Activated naive CD4-positive, alpha-beta T cell treated with anti-CD3 and anti-CD28 coated beads, Interleukin-2, amount 50 U/mL, for 72 hours (primary cell): ENCODE data around the gene TIMP1. TPM values are rescaled to one million over a fixed set of nuclear protein-coding genes. Genes with fewer than 3 reads are reported as not detected.

Experiments
- ATAC-seq, 2 donors: fragments of 150-1000 bp; cut with Tn5 transposase; 2 replicates each; pipeline ENCODE4 v1.10.0; 2021; ENCODE audit warnings: mild to moderate bottlenecking in 2 of 2, moderate library complexity in 2 of 2
- DNase-seq, 2 donors: peaks; one replicate each; pipeline ENCODE4 v3.0.0; 2021 to 2022; ENCODE audit warnings: low spot score in 2 of 2
- H3K27ac Mint-ChIP-seq, 2 donors: one replicate each; pipeline ENCODE4 v1.8.0; 2022; ENCODE audit warnings: mild to moderate bottlenecking in 2 of 2, mixed read lengths in 2 of 2
- H3K36me3 Mint-ChIP-seq, 2 donors: one replicate each; pipeline ENCODE4 v1.8.0; 2022; ENCODE audit warnings: mixed read lengths in 2 of 2
- H3K9me3 Mint-ChIP-seq, 2 donors: one replicate each; pipeline ENCODE4 v1.8.0; 2022; ENCODE audit warnings: mixed read lengths in 2 of 2
- total RNA-seq, 2 donors: library from RNA; stranded (reverse); gene quantifications; one replicate each; pipeline ENCODE4 v1.2.3, GENCODE V29; 2022

Gene TIMP1
- total RNA-seq, 2 donors from 2014 or later, result 26.1 to 32.7 TPM

DNA sequence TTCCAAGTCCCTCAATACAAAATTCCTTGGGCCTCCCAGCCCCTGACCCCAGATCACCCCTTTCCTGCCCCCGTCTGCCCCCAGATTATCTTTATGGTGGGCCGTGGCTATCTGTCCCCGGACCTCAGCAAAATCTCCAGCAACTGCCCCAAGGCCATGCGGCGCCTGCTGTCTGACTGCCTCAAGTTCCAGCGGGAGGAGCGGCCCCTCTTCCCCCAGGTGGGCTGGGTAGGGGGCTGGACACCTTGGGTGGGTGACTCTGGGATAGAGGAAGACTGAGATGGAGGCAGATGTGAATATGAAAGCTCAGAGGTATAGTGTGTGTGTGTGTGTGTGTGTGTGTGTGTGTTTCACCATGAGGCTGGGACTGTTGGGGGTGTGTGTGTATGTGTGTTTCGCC is 11.4 kb upstream of the TIMP1 start:
- peaks cover 7 to 22% of the 10 kb centered on the region in 2 donors for H3K36me3 Mint-ChIP-seq
- no peak for ATAC-seq

DNA sequence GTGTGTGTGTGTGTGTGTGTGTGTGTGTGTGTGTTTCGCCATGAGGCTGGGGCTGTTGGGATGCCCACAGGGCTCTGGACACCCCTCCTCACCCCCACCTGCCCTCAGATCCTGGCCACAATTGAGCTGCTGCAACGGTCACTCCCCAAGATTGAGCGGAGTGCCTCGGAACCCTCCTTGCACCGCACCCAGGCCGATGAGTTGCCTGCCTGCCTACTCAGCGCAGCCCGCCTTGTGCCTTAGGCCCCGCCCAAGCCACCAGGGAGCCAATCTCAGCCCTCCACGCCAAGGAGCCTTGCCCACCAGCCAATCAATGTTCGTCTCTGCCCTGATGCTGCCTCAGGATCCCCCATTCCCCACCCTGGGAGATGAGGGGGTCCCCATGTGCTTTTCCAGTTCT is 11.0 kb upstream of the TIMP1 start:
- DNase-seq (no peak), ATAC-seq (no peak)
- Mint-ChIP-seq H3K9me3 (no peaks in the 10 kb centered on the region), H3K36me3 (peaks cover 7 to 22% of the 10 kb centered on the region in 2 donors), H3K27ac (no peak overlapping the region)

More for the DNA sequence above, 11.4 kb upstream of the TIMP1 start:
- no peak overlapping the region for H3K27ac Mint-ChIP-seq
- DNase-seq, result no peak
- no peaks in the 10 kb centered on the region for H3K9me3 Mint-ChIP-seq

DNA sequence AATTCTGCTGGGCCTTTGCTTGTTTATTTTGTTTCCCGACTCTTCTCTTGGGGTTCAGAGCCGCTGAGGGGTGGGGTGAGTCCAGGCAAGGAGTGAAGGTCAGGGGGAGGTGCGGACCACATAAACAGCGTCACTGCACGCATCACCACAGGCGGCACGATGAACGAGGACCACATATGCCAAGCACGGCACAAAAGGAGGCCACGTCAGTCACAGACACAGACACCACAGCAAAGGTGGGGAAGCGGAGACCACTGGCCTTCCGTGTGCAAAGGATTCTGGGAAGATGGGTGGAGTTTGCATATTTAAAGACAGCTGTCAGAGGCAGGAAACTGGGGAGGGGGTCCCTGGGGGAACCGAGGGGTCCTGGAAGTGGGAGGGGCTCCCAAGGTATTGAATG is 10.3 kb upstream of the TIMP1 start:
- no peaks in the 10 kb centered on the region for H3K9me3 Mint-ChIP-seq
- no peak for ATAC-seq
- no peak for DNase-seq
- H3K27ac Mint-ChIP-seq, result peak overlapping the region in 1 of 2 donors; percentile 65
- peaks cover 7 to 22% of the 10 kb centered on the region in 2 donors for H3K36me3 Mint-ChIP-seq

DNA sequence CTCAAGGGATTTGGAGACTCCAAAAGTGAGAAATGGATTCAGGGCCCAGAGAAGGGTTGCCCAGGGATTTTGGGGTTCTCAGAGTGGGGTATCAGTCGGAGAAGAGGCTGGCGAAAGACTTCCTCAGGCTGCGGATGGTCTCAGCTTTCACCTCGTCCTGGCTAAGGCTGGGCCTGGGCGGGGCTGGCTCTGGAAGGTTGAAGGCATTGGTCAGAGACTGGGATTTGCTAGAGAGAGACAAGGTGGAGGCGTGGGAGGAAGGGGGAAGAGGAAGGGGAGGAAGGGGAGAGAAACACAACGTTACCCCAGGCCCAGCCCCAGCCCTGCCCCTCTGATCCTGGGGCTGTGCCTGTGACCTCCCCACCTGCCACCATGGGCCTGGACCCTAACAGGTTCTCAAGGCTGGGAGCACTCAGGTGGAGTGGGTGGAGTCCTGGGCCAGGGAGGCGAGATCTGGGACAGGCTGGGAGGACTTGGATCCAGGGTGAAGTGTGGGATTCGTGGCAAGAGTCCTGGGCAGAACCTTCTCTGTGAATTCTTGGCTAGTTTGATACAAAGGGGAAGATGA is 9.4 kb upstream of the TIMP1 start:
- H3K36me3 Mint-ChIP-seq, result peaks cover 7 to 22% of the 10 kb centered on the region in 2 donors
- no peak for ATAC-seq

DNA sequence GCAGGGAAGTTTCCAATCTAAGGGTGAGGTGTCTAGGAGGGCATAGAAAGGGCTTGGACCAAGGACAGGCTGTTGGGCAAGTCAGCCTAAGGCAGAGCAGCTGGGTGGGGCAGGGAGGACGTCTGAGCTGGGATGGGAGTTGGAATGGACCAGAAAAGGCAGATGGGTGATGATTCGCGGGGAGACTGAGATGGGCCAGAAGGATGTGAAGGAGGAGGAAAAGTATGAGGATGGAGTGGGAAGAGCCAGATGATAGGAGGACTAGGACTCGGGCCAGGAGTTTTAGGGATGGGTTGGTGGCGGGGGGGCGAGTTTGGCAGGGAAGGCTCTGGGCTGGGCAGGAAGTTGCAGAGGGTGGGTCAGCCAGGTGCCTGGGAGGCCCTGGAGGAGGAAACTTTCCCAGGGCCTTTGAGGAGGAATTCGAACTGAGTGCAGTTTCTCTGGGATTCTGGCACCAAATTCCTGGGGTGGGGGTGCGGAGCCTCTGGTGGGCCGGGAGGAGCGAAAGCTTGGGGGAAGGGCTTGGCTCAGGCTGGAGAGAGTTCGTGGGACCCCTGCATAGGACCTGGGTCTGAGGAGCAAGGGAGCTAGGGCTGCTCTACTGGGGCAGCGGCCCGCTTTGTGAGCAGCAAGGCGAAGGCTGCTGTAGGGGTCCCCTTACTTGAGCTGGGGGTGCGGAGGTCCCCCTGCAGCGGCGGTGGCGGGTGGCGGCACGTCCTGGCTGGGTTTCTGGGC is 8.7 kb upstream of the TIMP1 start:
- ATAC-seq, result peak in 1 of 2 donors; percentile 21
- Mint-ChIP-seq H3K9me3 (no peaks in the 10 kb centered on the region), H3K36me3 (peaks cover 7 to 22% of the 10 kb centered on the region in 2 donors), H3K27ac (peak overlapping the region in 1 of 2 donors; percentile 25)
- DNase-seq, result no peak

More for the DNA sequence above, 9.4 kb upstream of the TIMP1 start:
- Mint-ChIP-seq H3K9me3 (no peaks in the 10 kb centered on the region), H3K27ac (peak overlapping the region in 1 of 2 donors; percentile 25)
- DNase-seq, result no peak

DNA sequence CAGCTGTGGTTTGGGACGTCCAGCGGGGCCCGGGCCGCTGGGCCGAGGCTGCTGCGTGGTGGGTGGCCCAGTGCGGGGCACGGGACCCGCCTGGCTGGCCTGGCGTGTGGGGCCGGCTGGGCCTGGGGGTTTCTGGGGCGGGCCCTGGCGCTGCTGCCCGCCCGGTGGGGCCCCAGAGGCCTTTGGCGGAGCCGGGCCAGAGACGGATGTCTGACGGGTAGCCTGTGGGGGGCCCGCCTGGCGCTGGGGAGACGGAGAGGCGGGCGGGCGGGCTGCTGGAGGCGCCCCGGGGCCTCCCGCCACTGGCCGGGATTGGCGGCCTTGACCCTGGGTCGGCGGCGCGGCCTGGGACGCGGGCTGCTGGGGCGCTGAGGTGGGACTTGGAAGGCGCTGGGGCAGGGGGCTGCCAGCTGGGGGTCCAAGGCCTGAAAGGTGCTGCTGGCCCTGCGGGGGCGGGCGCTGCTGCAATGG is 8.1 kb upstream of the TIMP1 start:
- ATAC-seq (no peak), DNase-seq (no peak)
- peaks cover 7 to 22% of the 10 kb centered on the region in 2 donors for H3K36me3 Mint-ChIP-seq
- H3K27ac Mint-ChIP-seq, result no peak overlapping the region
- H3K9me3 Mint-ChIP-seq, result no peaks in the 10 kb centered on the region

DNA sequence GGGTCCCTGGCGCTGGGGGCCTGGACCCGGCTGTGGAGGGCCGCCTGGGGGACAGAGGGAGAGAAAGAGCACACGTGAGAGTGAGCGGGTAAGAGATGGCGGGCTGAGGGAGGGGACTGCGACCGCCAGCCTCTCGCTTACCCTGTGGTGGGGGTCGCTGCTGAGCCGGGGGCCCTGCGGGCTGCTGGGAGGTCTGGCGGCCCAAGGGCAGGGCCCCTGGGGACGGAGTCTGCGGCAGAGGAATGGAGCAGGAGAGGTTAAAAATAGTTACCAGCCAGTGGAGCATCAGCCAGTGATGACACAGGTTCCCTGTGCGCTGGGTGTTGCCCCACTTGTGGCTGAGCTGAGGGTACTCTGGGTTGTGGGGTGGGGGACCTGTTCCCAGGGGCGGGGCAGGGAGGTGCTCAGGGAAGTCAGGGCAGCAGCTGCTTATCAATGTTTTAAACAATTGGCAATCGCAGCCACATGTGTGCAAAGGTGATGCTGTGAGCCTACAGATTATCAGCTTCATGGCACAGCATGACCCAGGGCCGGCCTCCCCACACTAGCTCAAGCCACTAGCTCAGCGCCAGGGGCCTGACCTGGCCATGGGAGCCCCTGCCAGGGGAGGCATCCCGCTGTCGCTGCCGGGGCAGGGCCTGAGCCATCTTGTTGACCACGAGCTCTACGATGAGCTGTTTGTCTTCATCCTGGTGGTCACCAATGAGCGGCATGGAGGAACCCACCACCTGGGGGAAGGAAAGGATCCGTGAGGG is 7.5 kb upstream of the TIMP1 start:
- ATAC-seq (no peak), DNase-seq (no peak)
- no peaks in the 10 kb centered on the region for H3K9me3 Mint-ChIP-seq
- H3K27ac Mint-ChIP-seq, result no peak overlapping the region
- peaks cover 7 to 22% of the 10 kb centered on the region in 2 donors for H3K36me3 Mint-ChIP-seq

DNA sequence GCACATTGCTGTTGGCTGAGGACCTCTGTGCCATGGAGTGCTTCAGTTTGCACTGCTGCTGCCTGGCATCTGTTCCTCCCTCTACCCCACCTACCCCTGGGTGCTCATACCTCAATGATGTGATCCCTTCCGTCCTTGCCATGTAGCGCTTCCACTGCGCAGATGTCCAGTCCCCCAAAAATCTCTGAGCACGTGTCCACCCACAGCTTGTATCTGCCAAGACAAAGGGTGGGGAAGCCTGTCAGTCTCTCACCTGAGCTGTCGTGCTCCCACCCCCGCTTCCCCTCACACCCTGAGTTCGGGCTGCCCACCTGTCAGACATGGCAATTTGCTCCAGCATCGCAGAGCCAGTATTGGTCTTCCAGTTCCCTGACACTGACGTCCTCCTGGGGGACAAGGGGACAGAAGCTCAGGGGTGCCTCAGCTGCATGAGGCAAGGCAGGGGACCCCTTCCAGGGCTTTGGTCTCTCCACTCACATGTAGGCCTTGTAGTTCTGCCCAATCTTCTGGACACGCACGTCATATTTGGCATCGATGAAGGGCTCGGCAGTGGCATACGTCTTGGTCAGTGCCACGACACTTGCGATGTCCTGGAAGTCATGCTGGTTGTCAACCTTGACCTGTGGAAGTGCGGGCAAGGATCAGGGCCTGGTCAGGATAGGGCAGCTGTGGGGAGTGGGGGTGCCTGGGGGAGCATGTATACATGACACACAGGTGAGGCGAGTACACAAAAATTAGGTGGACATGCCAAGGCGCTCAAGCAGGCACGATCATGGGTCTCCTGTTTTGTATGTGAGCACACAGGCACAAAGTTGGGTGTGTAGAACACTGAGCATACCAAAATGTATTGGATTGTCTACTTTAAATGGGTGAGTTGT is 6.0 kb upstream of the TIMP1 start:
- H3K36me3 Mint-ChIP-seq, result peaks cover 0 to 10% of the 10 kb centered on the region in 2 donors
- no peak for ATAC-seq
- DNase-seq, result no peak
- no peaks in the 10 kb centered on the region for H3K9me3 Mint-ChIP-seq
- H3K27ac Mint-ChIP-seq, result no peak overlapping the region

DNA sequence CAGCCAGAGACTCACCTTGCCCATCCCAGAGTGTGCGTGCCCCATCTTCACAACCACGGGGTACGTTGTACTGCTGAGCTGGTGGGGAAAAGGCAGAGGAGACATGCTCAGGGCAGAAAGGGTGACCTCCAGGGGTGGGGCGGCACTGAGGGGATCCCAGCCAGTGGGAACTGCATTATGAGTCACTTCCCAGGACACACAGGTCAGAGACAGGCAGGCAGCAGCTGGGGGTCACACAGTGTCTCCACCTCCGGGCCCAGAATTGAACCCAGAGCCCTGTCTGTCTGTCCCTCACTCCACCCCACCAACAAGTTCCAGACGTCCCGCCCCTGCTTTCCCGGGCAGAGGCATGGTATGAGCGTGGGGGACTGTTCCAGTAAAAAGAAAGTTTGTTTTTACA is 4.8 kb upstream of the TIMP1 start:
- no peaks in the 10 kb centered on the region for H3K9me3 Mint-ChIP-seq
- H3K36me3 Mint-ChIP-seq, result no peaks in the 10 kb centered on the region
- H3K27ac Mint-ChIP-seq, result no peak overlapping the region
- DNase-seq (no peak), ATAC-seq (no peak)

DNA sequence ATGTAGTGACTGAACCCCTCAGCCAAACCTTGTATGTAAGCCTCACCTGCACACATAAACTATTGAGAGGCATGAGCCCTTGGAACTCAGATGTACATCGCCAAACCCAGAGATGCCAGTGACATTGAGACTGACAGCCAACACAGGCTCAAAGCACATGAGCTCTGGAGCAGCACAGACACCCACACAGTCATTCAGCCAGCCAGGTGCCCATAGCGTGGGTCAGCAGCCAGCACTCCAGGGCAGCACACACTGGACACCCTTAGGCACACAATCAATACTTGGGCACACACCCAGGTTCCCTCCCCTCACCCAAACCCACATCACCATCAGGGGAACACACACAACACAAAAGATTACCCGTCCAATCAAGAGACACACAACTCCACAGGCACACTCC is 4.3 kb upstream of the TIMP1 start:
- ATAC-seq, result no peak
- no peak for DNase-seq
- Mint-ChIP-seq H3K36me3 (no peaks in the 10 kb centered on the region), H3K9me3 (no peaks in the 10 kb centered on the region), H3K27ac (peak overlapping the region in 1 of 2 donors; percentile 43)

DNA sequence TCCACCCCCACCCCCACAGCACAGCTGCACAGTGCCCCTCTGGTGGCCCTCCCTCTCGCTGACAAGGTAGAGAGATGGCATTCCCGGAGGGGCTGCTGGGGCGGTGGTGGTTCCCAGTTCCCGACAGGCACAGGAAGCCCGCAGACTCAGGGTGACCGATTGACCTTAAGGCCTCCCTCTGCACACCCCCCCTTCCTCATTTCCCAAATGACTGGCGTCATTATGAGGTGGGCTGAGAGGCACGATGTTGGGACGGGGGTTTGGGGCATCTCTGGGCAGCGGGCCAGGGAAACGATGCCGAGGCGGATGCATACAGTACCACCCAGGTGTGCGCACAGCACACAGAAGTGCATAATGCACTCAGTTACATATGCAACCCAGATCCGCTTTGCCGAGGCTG is 3.5 kb upstream of the TIMP1 start:
- Mint-ChIP-seq H3K9me3 (no peaks in the 10 kb centered on the region), H3K27ac (no peak overlapping the region), H3K36me3 (no peaks in the 10 kb centered on the region)
- DNase-seq, result no peak
- ATAC-seq, result no peak

DNA sequence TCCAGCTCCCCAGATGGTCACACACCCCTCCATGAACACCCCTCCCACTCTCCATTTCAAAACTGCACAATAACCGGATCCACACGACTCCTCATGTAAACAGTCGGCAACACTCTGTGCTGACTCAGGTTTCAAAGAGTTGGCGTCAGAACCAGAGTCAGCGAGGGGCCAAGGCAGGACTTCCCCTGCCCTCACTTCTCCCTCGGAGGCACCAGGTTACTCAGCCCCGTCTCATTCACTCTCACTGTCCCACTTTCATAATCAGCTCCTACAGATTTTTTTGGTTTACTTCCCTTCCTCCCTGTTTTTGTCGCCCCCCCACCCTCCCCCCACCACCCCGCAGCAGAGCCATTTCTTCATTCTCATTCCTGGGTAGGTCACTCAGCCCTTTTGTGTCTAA is 2.7 kb upstream of the TIMP1 start:
- Mint-ChIP-seq H3K9me3 (no peaks in the 10 kb centered on the region), H3K36me3 (no peaks in the 10 kb centered on the region), H3K27ac (no peak overlapping the region)
- DNase-seq (peak in 1 of 2 donors; percentile 23), ATAC-seq (peak; percentile 62 to 63)

DNA sequence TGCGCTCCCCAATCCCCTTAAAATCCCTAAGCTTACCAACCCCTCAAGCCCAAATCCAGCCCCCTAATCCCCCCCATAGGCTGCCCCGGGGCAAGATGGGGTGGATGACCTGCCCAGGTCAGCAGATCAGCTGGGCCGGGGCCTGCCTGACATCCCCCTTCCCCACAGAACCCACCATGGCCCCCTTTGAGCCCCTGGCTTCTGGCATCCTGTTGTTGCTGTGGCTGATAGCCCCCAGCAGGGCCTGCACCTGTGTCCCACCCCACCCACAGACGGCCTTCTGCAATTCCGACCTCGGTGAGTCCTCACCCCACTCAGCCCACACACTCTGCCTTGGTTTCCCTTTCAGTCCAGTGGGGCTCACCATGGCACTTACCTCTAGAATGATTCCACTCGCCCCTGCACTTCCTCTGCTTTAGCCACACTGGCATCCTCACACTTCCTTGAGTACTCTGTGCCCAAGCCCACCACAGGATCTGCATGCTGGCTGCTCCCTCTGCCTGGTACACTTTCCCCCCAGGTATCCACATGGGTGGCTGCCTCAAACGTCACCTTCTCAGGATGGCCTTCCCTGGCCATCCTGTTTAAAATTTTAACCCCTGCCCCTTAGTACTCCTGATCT is 1.1 kb downstream of the TIMP1 start:
- H3K36me3 Mint-ChIP-seq, result no peaks in the 10 kb centered on the region
- H3K27ac Mint-ChIP-seq, result peak overlapping the region in 1 of 2 donors; percentile 95
- DNase-seq (no peak), ATAC-seq (no peak)
- no peaks in the 10 kb centered on the region for H3K9me3 Mint-ChIP-seq

DNA sequence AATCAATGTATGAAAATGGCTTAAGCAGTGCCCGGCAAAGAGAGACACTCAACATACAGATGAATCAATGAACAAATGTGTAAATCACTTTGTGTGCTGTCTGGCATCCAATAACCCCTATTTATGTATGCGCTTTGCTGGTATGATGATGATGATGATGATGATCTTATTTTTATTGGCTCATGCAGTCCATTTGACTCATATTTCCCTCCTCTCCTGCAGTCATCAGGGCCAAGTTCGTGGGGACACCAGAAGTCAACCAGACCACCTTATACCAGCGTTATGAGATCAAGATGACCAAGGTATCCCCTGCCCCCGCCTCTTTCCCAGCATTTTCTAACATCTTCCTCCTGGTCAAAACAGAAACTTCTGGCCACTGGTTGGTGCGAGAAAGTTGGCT is 2.5 kb downstream of the TIMP1 start:
- DNase-seq (no peak), ATAC-seq (no peak)

DNA sequence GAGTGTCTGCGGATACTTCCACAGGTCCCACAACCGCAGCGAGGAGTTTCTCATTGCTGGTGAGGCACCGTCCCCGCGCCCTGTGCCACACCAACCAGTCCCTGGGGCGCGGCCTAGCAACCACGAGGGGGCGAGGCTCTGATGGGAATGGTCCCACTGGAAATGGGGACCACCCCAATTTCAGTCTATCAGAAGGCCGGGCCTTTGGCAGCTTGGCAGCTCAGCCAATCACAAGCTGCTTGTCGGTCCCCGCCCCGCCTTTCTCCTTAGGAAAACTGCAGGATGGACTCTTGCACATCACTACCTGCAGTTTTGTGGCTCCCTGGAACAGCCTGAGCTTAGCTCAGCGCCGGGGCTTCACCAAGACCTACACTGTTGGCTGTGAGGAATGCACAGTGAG is 3.0 kb downstream of the TIMP1 start:
- H3K9me3 Mint-ChIP-seq, result no peaks in the 10 kb centered on the region
- DNase-seq, result no peak
- no peak for ATAC-seq
- no peak overlapping the region for H3K27ac Mint-ChIP-seq
- no peaks in the 10 kb centered on the region for H3K36me3 Mint-ChIP-seq

More for the DNA sequence above, 2.5 kb downstream of the TIMP1 start:
- Mint-ChIP-seq H3K27ac (no peak overlapping the region), H3K9me3 (no peaks in the 10 kb centered on the region), H3K36me3 (no peaks in the 10 kb centered on the region)
